Kidney (tissue), 14 donors: ENCODE measurements around the gene BIN1. TPM values are rescaled to one million over a fixed set of nuclear protein-coding genes. Genes with fewer than 3 reads are reported as not detected.
A peak's percentile ranks its signal among the peaks of the same experiment; 100 is the strongest.

ENCODE experiments used
- DNase-seq, 5 donors: peaks; one replicate each; pipeline ENCODE4 v3.0.0-alpha.2; 2013 to 2020
- FAIRE-seq: peaks from 2 replicates; lab custom pipeline; 2012; peaks lifted over from hg19 to GRCh38; lab: Jason Lieb, UNC
- H3K27ac ChIP-seq, 2 donors: one replicate each; pipeline ENCODE4 v1.7.0; 2013; ENCODE audit warnings: low read depth in 2 of 2, low read length in 2 of 2, inconsistent platforms in 1 of 2
- H3K27me3 ChIP-seq: one replicate; pipeline ENCODE4 v1.7.1; 2013; ENCODE audit warnings: low read length, inconsistent platforms; ENCODE audit not compliant: control insufficient read depth, insufficient read depth
- H3K36me3 ChIP-seq, 3 donors: one replicate each; pipeline versions ENCODE4 v1.7.0 to v1.7.1; 2013; ENCODE audit warnings: low read length in 3 of 3, control low read depth in 1 of 3, inconsistent platforms in 1 of 3; ENCODE audit not compliant: insufficient read depth in 3 of 3, control insufficient read depth in 2 of 3
- H3K4me1 ChIP-seq, 3 donors: one replicate each; pipeline versions ENCODE4 v1.7.0 to v1.7.1; 2013; ENCODE audit warnings: low read length in 3 of 3, inconsistent platforms in 1 of 3, low read depth in 1 of 3; ENCODE audit not compliant: control insufficient read depth in 2 of 3, insufficient read depth in 2 of 3
- H3K4me3 ChIP-seq, 3 donors: one replicate each; pipeline versions ENCODE4 v1.7.0 to v1.8.1; 2013; ENCODE audit warnings: low read length in 3 of 3, control low read depth in 1 of 3, inconsistent platforms in 1 of 3
- H3K9ac ChIP-seq, 3 donors: one replicate each; pipeline versions ENCODE4 v1.7.0 to v1.7.1; 2013; ENCODE audit warnings: low read length in 3 of 3, control low read depth in 1 of 3, inconsistent platforms in 1 of 3
- H3K9me3 ChIP-seq, 3 donors: one replicate each; pipeline versions ENCODE4 v1.7.0 to v1.7.1; 2013; ENCODE audit warnings: low read length in 3 of 3, control low read depth in 1 of 3, inconsistent platforms in 1 of 3; ENCODE audit not compliant: control insufficient read depth in 2 of 3, insufficient read depth in 1 of 3
- intact Hi-C: fragments of 100-400 bp; cut with DNase I; formaldehyde crosslinking; loops from one replicate; pipeline ENCODE4 v1.11.1; 2022
- polyA plus RNA-seq: library from polyadenylated mRNA; stranded (reverse); fragments of 350-450 nt; fragmentation: Illumina TruSeq; extraction: RNeasy Lipid Tissue Mini Kit (QIAGEN cat#74804); gene quantifications from one replicate; pipeline ENCODE4 v1.2.3, GENCODE V29; 2014; ENCODE audit warnings: low read depth, low replicate concordance; ENCODE audit not compliant: insufficient read depth
- total RNA-seq: library from RNA; stranded (reverse); fragmentation: NEBNext Ultra II Directional; extraction: Animal tissue kit (Norgen Biotek cat#: 25700); gene quantifications from one replicate; pipeline ENCODE4 v1.2.1, GENCODE V29; 2021
- TF ChIP-seq, protein P1 (sequence below): IDR thresholded peaks from 3 replicates; pipeline ENCODE4 v1.5.1; 2012; ENCODE audit warnings: mild to moderate bottlenecking, moderate library complexity, borderline replicate concordance; ENCODE audit not compliant: insufficient read depth; ENCODE audit errors: extremely low read depth
- donor health status: control.
- donor health status: control.
- donor health status: control.
- donor health status: control.
- donor health status: control.
- donor health status: DM: yes; HTN: yes; CAD: no.
- donor health status: Normal renal cell carcinoma (clear cell type).

Gene BIN1
- total and polyA plus RNA-seq, 2 donors from 2014 or later: 121 to 167 TPM

DNA sequence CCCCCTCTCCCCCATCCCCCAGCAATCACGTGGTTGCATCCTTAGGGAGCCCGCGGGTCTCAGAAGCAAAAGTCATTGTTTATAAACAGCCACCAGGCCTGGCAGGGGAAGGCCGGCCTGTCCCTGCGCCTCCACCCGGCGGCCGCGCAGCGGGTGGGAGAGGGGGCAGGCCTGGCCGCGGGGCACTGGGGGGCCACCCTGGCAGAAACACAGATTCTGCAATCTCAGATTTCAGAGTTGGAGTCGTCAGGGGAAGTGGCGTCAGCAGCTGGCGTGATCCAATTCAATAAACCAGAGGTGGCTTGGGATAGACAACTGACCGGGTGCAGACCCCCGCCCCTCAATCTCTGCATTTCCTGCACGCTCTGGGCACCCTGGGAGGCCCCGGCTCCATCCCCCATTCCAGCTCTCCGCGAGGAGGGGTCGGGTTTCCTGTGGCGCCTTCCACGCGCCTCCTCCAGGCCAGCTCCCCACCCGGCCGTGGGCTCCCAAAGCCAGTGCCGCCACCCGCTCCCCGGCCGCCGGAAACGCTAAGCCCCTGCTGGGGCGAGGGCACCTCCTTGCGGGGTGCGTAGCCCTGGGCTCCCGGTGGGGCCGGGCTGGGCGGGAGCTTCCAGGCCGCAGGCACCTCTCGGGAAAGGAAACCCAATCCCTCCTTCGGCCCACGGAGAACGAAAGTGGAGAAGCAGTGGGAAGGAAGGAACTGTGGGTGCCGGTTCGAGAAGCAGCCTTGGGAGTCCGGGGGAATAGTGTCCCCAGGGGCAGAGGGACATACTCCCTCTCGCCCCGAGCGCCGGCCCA is 1.1 kb downstream of the BIN1 start:
- H3K36me3 ChIP-seq: no peaks in the 10 kb centered on the region
- intact Hi-C loops: no loop called here
- TF ChIP-seq, protein P1, sequence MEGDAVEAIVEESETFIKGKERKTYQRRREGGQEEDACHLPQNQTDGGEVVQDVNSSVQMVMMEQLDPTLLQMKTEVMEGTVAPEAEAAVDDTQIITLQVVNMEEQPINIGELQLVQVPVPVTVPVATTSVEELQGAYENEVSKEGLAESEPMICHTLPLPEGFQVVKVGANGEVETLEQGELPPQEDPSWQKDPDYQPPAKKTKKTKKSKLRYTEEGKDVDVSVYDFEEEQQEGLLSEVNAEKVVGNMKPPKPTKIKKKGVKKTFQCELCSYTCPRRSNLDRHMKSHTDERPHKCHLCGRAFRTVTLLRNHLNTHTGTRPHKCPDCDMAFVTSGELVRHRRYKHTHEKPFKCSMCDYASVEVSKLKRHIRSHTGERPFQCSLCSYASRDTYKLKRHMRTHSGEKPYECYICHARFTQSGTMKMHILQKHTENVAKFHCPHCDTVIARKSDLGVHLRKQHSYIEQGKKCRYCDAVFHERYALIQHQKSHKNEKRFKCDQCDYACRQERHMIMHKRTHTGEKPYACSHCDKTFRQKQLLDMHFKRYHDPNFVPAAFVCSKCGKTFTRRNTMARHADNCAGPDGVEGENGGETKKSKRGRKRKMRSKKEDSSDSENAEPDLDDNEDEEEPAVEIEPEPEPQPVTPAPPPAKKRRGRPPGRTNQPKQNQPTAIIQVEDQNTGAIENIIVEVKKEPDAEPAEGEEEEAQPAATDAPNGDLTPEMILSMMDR: no peak
- FAIRE-seq (no peak), DNase-seq (peak; percentile 80 to 88 (median 87))
- peak overlapping the region; percentile 67 to 84 (median 70) for H3K4me3 ChIP-seq
- peak overlapping the region; percentile 71 to 83 for H3K27ac ChIP-seq
- H3K9me3 ChIP-seq: no peaks in the 10 kb centered on the region
- no peaks in the 10 kb centered on the region for H3K27me3 ChIP-seq
- peak overlapping the region; percentile 51 to 86 (median 71) for H3K9ac ChIP-seq
- H3K4me1 ChIP-seq: peaks cover 0 to 29% (median 26%) of the 10 kb centered on the region in 3 donors

DNA sequence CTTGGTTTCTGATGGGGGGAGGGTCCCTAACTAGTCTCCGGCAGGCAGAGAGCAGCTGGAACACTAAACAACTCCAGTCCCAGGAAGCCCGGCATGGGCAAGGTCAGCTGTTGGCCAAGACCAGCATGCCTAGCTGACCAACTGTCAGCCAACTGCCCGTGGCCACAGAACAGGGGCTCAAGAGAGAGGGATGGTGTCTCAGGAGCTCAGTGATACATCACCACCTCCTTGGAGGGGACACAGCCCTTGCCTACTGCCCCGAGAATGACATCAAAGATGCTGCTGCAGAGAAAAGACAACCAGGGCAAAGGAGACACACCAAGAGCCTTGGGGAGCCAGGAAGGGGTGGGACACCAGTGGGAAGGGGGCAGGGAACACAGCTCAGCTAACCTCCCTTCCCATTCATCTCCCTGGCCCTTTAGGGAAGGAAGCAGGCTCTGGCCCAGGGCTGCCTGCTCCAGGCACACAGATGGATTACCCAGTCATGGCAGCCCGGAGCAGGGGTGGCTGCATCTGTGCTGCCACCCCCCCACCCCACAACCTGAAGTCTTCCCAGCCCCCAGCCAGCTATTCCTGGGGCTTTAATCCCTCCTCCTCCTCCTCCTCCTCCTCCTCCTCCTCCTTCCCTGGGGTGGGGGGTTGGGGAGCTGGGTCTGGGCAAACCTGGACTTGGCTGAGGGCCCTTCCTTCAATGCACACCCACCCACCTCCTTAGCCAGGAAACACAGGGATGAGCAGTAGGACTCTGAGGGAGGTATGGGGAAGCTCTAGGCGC is 1.9 kb downstream of the BIN1 start:
- intact Hi-C loops: no loop called here

DNA sequence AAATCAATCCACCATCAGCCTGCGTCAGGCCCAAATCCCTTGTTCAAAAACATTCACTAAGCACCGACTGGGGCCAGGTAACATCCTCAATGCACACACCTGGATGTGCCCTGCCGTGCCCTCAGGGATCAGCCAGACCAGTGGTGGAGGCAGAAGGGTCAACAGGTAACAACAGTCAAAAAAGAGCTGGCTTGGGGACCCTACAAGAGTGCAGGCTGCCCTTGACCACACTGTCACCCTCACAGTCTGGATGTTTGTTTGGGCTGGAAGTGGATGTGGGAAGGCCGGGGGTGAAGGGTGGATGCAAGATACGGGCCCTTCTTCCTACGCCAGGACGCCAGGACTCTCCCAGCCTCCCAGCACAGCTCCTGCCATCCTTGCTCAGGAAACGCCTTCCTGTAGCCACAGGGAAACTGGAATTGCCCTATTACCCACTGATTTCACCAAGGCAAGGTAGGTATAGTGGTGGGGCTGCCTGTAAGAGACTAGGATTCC is 2.7 kb downstream of the BIN1 start:
- Histone ChIP-seq H3K4me3 (peak overlapping the region in 2 of 3 donors; percentile 70 to 84), H3K9ac (no peak overlapping the region)
- intact Hi-C loops: no loop called here

More for the DNA sequence above, 1.9 kb downstream of the BIN1 start:
- FAIRE-seq (no peak), DNase-seq (peak in 2 of 5 donors; percentile 35 to 57)
- Histone ChIP-seq H3K27me3 (no peaks in the 10 kb centered on the region), H3K9ac (peak overlapping the region in 2 of 3 donors; percentile 64 to 86), H3K4me1 (peaks cover 0 to 33% (median 29%) of the 10 kb centered on the region in 3 donors), H3K4me3 (peak overlapping the region; percentile 67 to 84 (median 70)), H3K36me3 (no peaks in the 10 kb centered on the region), H3K9me3 (no peaks in the 10 kb centered on the region), H3K27ac (no peak overlapping the region)
- TF ChIP-seq, protein P1: no peak

More for the DNA sequence above, 2.7 kb downstream of the BIN1 start:
- Histone ChIP-seq H3K4me1 (peaks cover 0 to 33% (median 29%) of the 10 kb centered on the region in 3 donors), H3K36me3 (no peaks in the 10 kb centered on the region), H3K27ac (no peak overlapping the region), H3K27me3 (no peaks in the 10 kb centered on the region), H3K9me3 (no peaks in the 10 kb centered on the region)
- DNase-seq (peak in 2 of 5 donors; percentile 29 to 47), FAIRE-seq (no peak)
- TF ChIP-seq, protein P1: no peak
